ENCODE measurements around the gene ENOX1.
"Not testable (repeated sequence)": the region's sequence is repeated elsewhere in the genome, so short reads cannot be mapped to it uniquely, and the experiment has no call there.

The ENOX1 gene

DNA sequence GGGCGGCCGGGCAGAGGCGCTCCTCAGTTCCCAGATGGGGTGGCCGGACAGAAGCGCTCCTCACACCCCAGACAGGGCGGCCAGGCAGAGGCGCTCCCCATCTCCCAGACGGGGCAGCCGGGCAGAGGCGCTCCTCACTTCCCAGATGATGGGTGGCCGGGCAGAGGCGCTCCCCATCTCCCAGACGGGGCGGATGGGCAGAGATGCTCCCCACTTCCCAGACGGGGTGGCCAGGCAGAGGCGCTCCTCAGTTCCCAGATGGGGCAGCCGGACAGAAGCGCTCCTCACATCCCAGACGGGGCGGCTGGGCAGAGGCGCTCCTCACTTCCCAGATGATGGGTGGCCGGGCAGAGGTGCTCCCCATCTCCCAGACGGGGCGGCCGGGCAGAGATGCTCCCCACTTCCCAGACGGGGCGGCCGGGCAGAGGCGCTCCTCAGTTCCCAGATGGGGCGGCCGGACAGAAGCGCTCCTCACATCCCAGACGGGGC, 370.8 kb downstream of the ENOX1 start:
- not testable (repeated sequence) for DNase-seq

DNA sequence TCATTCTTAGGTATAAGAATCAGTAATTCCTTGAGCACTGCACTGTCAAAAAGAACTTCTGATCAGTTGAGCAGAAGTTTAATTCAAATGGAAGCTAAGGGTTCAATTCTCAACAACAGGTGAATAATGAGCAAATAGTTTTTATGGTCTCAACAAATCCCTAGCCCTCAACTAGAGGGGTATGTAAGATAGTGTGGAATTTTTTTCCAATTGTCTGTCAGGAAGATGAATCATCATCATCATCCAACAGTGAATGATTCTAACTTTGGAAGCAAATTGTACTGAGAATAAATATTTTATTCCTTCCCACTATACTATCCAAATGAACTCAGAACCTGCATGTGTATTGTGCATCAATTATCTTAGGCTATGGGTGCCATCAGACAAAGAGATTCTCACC, 372.7 kb downstream of the ENOX1 start:
- no peak for DNase-seq

DNA sequence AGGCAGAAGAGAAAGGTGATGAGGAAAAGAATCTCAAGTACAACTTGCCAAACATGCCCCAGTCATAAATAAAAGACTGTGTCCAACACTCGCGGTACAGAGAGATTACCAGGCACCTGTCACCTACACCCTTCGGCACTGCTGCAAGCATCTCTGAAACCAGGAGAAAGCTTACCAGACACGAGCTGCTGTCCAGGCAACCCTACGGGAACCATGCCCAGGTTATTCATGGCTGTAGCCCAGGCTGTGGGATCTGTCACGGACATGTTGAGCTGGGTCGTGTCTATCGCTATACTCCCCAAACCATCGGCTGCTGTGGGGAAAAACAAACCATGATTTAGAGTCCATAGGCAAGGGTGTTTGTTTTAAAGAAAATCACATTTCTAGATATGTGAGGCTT, 375.0 kb downstream of the ENOX1 start:
- no peak for DNase-seq

DNA sequence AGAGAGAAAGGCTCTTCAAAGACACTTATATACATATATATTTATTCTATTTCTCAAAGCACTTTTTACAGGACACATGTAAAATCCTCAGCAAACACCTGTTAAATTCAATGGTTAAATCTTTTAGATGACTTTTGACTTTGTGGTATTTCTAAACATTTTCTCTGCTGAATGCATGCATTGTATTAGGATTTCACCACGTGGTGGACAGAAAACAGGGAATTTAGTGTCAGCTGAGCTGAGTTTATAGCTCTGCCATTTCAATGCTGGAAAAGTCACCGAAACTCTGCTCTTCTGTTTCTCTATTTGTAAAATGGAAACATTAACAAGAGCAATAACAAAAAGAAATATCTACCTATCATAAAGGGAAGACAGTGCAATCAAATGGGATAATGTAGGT, 375.6 kb downstream of the ENOX1 start:
- no peak for DNase-seq

DNA sequence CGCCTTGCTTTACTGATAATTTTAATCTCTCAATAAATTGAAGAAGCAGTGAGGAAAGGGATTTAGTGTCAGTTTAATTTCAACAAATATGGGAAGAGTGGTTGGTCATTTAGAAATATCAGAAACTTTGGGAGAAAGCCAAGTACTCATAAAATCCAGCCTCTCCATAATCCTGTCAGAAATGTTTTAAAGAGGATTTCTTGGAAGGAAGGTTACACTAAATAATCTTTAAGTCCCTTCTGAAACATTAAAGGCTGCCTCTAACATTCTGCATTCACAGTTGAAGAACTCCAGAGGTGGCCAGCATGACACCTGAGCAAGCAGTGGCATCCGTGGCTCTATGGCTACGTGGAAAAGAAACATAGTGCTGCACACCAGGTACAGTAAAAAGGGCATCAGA, 378.5 kb downstream of the ENOX1 start:
- no peak for DNase-seq

DNA sequence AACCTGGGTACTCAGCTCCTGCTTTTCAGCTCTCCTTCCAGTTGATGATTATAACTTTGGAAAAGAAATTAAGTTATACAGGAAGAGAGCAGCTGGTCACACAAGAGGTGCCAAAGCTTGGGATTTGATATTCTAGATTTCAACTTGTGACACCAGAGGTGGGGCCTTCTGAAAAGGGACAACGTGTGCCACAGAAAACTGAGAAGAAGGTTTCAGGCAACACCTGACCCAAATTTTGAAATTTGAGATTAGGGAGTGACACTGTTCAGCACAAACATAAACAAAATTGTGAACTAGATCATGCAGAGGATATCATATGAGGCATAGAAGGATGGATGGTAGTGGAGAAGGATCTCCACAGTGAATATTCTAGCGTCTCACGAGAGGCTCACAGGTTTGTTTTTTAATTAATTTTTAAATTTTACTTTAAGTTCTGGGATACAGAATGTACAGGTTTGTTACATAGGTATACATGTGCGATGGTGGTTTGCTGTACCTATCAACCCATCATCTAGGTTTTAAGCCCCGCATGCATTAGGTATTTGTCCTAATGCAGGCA, 379.7 kb downstream of the ENOX1 start:
- no peak for DNase-seq

DNA sequence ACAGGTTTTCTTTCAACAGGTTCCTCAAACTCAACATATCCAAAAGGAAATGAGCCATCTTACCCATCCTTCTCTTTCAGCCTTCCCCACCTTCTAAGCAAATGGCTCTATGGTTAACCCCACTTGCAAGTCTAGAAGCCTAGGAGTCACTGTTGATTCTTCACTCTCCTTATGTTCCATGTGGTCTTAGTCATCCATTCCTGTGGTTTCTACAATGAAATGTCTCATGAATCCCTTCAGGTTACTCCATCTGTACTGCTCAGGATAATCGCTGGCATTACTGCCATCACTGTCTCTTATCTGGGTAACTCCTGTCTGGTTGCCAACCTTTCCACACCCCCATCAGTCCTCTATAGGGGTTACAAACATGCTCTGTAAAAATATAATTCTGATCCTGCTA, 381.3 kb downstream of the ENOX1 start:
- no peak for DNase-seq

DNA sequence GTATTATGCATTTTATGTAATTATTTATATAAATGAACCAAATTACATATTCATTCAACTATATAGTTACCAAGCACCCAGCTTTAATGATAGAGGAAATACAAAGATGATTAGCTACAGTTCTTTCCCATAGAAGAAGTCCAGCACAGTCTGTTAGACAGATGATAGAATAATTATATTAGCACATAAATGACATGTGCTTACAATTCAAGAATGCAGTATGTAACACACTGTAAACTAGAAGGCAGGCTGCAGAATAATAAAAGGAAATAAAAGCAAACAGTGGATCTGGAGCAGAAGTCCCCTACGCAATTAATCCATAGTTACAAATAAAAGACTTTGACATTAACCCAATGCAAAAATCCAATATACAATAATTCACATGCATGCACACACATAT, 384.4 kb downstream of the ENOX1 start:
- no peak for DNase-seq

DNA sequence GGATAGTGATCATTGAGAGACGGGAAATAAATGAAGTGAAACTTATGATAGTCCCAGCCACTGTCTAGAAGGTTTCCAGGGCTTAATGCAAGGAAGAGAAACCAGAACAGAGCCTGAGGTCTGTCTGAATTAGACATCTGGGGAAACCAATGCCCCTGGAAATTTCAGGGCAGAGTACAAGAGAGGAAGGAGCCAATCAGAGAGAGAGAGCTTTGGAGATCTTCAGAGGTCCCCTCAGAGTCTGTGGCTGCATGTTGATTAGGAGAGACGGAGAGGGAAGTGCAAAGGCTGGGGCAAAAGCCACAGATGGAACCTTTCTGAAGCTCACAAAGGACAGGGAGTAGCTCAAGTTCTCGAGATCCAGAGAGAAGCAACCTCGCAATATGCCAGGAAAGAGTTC, 385.4 kb downstream of the ENOX1 start:
- DNase-seq: no peak

DNA sequence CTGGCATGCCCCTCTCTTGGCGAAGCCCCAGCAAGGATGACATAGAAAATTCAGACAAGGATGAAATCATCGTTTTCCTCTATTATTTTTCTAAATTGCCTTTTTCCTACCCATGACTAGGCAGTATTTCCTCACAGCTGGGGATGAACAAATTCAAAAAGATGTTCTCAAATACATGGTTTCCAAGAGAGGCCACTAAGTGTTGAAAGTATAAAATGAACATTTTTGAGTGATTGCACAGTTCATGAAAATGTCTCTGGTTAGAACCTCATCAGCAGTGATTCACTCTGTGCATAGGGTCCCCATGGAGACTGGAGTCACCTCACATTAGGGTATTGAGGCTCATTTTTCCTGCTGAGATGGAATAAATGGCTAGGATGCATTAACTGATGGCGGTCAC, 389.7 kb downstream of the ENOX1 start:
- no peak for DNase-seq

DNA sequence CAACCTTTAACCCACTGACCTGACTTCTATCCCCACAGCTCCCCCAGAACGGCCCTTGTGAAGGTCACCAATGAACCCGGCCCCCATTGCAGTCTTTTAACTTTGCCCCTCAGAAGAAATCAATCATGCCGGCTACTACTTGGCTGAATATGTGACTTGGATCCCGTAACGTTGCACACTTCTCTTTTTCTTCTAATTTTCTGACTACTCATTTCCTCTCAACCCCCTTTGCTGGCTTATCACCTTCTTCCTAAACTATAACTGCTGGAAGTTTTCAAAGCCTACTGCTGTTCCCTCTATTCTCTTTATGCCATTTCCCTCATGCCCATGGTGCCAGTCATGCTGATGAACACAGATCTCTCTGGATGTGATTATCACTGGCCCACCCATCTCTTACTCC, 395.7 kb downstream of the ENOX1 start:
- no peak for DNase-seq

DNA sequence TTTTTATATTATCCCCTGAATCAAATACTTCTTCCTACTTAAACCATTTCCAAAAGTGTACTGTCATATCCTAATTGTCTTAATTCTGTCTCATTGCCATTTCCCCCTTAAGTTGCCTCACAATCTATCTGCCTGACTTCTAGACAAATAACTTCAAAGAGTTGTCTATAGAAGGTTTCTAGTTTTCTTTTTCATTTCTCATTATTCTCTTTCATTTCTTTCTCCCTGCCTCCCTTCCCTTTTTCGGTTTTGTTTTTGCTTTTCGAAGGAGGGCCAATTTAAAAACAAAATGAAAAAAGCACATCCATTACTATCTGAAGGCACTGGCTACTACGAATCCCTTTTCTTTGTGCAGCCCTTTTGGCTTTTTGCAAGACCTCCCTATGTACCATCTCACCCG, 396.2 kb downstream of the ENOX1 start:
- DNase-seq: no peak

DNA sequence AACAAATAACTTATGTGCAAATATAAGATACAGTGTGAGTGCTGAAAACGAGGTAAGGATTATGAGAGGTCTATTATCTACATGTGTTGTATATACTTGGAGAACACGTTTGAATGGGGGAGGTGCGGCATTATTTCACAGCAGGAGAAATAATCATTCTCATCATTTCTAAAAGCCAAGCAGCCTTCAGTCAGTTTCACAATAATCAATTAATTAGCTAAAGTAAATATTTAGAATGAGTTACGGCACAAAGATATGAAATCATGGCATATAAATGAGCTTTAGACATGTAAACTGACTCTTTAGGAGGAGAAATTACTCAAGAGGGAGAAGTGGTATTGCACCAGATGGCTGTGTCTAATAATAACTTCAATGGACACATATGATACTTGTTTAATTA, 396.8 kb downstream of the ENOX1 start:
- no peak for DNase-seq

DNA sequence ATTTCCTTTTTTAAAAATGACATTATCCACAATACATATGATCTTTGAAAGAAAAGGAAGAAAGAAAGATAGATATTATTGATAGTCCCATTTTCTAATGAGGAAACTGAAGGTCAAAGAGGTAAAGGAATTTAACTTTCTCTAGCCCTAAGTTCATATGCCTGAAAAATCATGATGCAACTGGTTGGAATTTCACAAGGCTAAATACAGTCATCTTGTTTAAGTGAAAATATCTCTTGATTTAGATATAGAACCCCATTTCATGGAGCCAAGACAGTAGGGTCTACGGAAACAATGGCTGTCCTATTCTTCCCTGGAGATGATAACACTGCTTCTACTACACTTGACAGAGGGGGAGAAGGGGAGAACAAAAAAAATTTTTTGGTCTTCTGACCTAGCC, 397.2 kb downstream of the ENOX1 start:
- DNase-seq: no peak

DNA sequence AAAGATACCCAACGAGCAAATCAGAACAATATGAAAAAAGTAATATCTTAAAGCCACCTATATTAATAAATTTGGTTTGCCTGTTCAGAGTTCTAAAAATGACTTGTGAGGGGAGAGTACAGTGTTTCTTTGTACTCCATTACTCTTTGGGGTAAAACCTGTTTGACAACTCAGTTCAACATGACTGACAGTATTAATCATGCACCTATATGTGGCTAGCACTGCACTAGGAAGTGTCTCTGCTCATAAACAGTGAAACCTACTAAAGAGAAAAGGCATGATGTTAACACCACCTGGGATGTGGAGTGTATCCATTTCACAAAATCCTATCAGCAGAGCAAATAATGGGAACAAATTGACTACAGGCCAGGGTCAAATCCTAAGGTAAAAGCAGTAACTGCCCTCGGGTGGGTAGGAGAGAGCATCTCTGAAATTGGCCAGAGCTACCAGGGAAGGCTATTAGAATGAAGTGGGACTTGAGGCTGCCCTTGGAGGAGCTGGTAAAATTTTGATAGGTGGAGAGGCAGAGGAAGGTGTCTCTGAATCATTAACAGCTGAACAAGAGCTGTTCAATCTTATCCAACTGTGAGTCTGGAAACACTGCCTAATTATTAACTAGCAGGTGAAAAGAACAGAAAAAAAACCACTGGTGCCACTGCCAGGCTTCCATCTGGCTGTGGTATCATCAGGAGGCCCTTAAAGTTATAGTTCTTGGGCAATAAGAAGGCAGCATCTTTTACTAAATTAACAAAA, 398.3 kb downstream of the ENOX1 start:
- DNase-seq: no peak

DNA sequence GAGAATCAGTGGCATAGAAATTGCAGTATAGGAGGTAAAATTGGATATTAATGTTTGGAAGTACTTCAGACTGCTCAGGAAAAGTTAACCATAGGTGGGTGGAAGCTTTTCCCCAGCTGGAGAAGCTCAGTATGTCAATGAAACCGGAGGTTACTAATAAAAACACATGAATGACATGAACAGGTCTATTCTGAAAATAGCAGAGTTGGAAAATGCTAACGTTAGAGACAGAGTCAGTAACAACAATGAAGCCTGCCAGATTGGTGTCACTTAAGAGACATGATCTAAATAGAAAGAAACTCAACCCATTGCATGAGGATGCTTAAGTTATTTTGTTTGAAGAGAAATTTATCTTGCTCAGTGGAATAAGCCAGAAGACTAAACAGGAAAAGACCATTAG, 398.9 kb downstream of the ENOX1 start:
- DNase-seq: no peak

DNA sequence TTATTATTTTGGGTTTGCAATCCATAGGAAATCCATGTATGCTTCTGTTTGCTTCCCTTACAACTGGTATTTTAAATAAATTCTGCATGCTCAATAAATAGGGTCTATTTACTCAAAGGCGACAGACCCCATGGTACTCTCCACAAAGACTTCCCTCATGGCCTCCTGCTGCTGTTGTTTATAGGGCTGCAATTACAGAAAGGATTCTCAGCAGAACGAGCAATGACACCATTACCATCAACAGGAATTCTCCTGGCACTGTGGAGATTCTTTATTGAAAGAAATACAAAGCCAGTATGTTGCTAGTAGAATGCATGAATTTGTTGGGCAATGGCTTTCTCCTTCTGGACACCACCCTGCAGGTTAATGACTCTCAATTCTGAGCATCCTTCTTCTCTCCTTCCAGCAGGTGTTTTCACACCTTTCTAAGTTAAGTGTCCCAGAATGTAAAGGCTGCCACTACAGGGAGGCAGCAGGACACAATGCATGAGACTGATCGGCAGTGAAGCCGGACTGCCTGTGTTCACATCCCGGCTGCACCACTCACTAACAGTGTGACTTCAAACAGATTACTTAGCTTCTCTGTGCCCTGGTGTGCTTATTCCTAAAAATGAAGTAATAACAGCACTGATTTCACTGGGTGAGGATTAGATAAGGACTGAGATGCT, 403.1 kb downstream of the ENOX1 start:
- DNase-seq: no peak

DNA sequence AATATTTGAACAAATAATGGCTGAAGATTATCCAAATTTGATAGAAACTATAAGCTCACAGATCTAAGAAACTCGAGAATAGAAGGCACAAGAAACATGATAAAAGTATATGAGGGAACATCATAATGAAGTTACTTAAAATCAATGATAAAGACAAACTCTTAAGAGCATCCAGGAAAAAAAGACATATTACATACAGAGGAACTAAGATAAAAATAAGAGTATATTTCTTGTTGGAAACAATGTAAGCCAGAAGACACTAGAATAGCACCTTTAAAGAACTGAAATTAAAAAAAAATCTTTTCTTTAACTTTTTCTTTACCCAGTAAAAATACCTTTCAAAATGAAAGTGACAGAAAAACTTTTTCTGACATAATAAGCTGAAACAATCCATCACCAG, 407.0 kb downstream of the ENOX1 start:
- DNase-seq: no peak

DNA sequence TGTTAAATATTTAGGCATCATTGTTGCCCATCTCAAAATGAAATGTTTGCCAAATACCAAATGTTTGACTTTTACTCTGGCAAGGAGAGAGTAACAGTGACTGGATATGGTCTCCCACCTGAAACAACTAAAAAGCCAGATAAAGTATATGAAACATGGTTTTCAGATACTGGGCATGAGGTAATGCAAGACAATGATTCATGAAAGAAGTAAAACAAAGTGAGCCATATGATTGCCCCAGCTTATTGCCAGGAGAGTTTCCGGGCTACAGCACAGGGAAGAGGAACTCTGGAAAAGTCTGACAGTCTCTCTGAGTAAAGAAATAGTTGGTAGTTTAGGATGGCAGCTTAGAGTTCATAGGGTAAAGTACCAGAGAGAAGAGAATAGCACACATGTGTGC, 408.8 kb downstream of the ENOX1 start:
- no peak for DNase-seq

DNA sequence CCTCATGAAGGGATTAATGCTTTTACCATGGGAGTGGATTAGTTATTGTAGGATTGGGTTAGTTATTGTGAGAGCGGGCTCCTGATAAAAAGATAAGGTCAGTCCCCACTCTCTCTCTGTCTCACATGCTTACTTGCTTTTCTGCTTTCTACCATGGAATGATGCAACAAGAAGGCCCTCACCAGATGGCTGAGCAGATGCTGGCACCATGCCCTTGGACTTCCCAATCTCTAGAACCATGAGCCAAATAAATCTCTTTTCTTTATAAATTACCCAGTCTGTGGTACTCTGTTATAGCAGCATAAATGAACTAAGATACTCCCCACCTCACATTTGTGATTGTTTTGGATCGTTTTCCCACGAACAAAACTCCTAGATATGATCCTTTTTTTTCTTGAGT, 409.6 kb downstream of the ENOX1 start:
- DNase-seq: no peak

DNA sequence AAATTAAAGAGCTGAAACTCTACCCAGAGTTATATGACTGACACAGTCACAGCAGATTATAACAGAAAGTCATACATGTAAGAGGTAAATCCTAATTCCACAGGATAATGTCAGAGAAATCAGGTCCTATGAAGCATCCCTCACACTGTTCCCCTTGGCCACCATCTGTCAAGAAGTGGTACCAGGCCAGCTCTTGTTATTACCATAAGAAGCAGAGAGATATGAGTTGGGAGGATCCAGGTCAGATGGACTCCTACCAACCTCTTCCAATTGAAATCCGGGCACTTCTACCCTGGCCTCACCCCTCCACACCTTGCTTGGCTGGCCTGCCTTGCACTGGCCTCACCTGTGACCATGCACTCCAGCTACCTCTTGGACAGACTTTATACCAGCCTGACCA, 410.2 kb downstream of the ENOX1 start:
- DNase-seq: no peak

DNA sequence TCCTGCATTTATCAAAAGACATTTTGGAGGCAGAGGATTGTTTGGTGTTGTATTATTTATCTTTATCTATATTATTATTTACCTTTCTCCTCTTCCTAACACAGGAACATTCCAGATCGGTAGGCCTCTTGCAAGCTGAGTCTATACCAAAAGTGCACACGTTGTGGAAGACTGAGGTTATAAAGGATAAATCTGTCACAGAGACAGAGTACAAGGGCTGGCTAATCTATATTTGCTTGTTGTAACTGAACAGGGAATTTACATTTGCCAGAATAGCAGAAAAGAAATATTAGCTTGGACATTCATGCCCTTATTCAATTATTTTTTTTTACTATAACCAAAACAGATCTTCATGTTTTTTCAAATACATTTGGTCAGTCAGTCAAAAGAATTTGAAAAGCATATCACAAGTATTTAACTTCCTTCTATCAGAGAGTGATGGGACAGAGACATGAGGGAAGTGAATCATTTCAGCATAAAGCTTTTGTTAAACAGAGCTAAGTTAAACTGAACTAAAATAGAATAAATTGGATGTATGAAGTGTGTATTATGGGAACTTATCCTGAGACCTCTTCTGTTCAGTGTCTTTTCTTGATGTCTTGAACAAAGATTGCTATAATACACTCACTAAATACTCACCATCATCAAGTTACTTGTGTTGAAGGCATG, 410.8 kb downstream of the ENOX1 start:
- no peak for DNase-seq

DNA sequence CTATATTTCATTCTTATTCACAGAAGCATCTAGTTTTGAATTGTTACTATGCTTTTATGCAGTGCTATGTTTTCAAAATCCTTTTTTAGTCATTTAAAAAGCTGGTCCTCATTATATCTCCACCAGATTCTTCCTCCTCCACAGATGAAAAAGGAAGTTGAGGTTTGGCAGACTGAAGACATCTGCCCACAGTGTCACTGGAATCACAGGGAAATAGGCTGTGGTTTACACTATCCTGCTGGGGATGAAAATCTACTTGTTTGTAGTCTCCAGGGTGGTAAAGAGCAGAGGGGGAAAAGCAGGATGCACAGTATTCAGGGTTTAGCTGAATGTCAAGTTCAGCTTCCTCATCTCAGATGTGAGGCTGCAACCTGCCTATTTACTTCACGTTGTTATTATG, 412.2 kb downstream of the ENOX1 start:
- no peak for DNase-seq

DNA sequence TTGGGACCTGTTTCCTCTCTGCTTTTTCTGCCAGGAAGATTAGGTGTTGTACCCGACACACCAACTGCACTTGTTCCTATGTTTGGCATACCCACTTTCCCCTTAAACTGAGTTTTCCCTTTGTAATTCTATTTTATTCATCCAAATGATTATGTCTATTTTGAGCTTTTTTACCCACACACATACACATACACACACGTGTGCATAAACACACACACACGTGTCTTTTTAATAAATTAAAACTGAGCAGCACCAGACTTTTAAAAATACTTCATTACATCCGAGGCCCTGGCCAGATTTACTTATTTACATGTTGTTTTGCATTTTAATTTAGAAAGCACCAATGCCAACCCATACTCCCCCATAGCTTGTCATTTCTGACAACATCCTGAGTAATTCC, 413.4 kb downstream of the ENOX1 start:
- DNase-seq: no peak
